ENCODE measurements around the gene ERG. TPM values are rescaled to one million over a fixed set of nuclear protein-coding genes. Genes with fewer than 3 reads are reported as not detected.

Gene ERG
- polyA plus RNA-seq, 1 donor from 2014 or later = not detected

DNA sequence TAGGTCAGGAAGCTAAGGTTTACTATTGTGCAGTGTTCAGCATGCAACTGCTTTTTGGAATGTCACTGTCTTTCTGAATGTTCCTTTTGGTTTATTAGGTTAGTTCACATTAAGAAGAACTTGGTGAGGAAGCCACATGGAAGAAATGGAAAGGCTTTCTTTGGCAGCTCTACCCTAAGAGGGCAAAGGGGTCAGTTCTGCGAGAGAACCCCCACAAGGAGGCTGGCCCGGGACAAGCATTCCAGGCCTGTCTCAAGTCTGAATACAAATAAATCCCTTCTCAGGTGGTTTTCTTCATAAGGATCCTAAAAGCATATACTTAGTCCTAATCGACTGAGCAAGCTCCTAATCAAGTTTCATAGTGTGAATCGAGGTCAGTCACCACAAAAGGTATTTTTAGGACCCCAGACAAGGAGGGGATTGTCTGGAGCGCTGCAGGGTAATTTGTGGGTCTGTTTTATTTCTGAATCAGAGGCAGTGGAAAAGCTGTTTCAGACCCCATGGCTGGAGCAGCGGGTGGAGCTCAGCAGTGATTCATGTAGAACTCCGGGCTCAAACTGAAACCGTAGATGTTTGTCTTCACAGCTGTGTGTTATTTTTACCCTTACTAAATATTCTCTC, 63.3 kb downstream of the ERG start:
- Histone ChIP-seq H3K79me2 (replicated peaks; ENCODE audit: insufficient read depth, low read length) (no peaks in the 10 kb centered on the region), H4K20me1 (ENCODE audit: insufficient read depth) (no peaks in the 10 kb centered on the region), H3K9ac (ENCODE audit: low read length) (no peak overlapping the region), H3K4me2 (ENCODE audit: low read length) (no peak overlapping the region), H3K4me3 (ENCODE audit: low read length) (no peak overlapping the region), H3K9me2 (ENCODE audit: insufficient read depth, low read length) (no peaks in the 10 kb centered on the region), H3K36me3 (ENCODE audit: insufficient read depth, low read length) (no peaks in the 10 kb centered on the region), H3K9me3 (ENCODE audit: low read length) (no peaks in the 10 kb centered on the region), H3K27ac (ENCODE audit: low read length) (no peak overlapping the region), H2AFZ (ENCODE audit: low read depth, low read length) (no peak overlapping the region), H3F3A (ENCODE audit: insufficient read depth, low read length, poor library complexity, severe bottlenecking) (no peaks in the 10 kb centered on the region), H3K27me3 (ENCODE audit: insufficient read depth, low read depth, low read length) (no peaks in the 10 kb centered on the region)
- TF ChIP-seq SMC3 (conservative IDR thresholded peaks at IDR 0.05; ENCODE audit: poor library complexity) (no peak), MXI1 (conservative IDR thresholded peaks at IDR 0.05; ENCODE audit: poor library complexity, severe bottlenecking) (no peak), RAD21 (conservative IDR thresholded peaks at IDR 0.05) (no peak), EZH2 (IDR thresholded peaks at IDR 0.05; ENCODE audit: borderline replicate concordance, insufficient read depth, low read length, poor library complexity, severe bottlenecking) (no peak), POLR2AphosphoS5 (IDR thresholded peaks at IDR 0.05) (no peak), TAF1 (IDR thresholded peaks at IDR 0.05; ENCODE audit: low read depth) (no peak), REST (IDR thresholded peaks at IDR 0.05; ENCODE audit: borderline replicate concordance) (no peak), EP300 (conservative IDR thresholded peaks at IDR 0.05; ENCODE audit: poor library complexity, severe bottlenecking) (no peak)
- TF ChIP-seq, protein P1, sequence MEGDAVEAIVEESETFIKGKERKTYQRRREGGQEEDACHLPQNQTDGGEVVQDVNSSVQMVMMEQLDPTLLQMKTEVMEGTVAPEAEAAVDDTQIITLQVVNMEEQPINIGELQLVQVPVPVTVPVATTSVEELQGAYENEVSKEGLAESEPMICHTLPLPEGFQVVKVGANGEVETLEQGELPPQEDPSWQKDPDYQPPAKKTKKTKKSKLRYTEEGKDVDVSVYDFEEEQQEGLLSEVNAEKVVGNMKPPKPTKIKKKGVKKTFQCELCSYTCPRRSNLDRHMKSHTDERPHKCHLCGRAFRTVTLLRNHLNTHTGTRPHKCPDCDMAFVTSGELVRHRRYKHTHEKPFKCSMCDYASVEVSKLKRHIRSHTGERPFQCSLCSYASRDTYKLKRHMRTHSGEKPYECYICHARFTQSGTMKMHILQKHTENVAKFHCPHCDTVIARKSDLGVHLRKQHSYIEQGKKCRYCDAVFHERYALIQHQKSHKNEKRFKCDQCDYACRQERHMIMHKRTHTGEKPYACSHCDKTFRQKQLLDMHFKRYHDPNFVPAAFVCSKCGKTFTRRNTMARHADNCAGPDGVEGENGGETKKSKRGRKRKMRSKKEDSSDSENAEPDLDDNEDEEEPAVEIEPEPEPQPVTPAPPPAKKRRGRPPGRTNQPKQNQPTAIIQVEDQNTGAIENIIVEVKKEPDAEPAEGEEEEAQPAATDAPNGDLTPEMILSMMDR (IDR thresholded peaks at IDR 0.05; ENCODE audit: poor library complexity, severe bottlenecking) = no peak

DNA sequence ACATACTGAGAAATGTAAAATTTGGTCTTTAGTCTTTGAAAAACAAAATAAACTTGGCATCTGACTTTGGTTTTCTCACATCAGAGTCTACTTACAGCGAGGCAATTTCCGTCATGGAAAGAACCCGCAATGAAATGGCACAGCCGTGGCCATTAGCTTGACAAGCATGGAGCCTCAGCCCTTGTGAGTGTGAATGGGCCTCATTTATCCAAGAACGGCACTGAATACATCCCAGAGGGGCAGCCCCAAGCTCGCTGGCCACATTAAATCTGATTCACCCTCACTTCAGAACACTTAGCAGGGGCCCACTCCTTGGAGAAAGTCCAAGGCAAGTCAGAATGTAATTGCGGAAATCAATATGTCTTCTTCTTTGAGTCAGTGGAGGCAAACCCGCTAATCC, 64.8 kb downstream of the ERG start:
- Histone ChIP-seq H3K4me3 (ENCODE audit: low read length) (no peak overlapping the region), H3K79me2 (replicated peaks; ENCODE audit: insufficient read depth, low read length) (no peaks in the 10 kb centered on the region), H3K36me3 (ENCODE audit: insufficient read depth, low read length) (no peaks in the 10 kb centered on the region), H3K9ac (ENCODE audit: low read length) (no peak overlapping the region), H3K4me2 (ENCODE audit: low read length) (no peak overlapping the region), H3K9me3 (ENCODE audit: low read length) (no peaks in the 10 kb centered on the region), H3K27ac (ENCODE audit: low read length) (no peak overlapping the region), H3K9me2 (ENCODE audit: insufficient read depth, low read length) (no peaks in the 10 kb centered on the region), H4K20me1 (ENCODE audit: insufficient read depth) (no peaks in the 10 kb centered on the region), H2AFZ (ENCODE audit: low read depth, low read length) (no peak overlapping the region), H3F3A (ENCODE audit: insufficient read depth, low read length, poor library complexity, severe bottlenecking) (no peaks in the 10 kb centered on the region), H3K27me3 (ENCODE audit: insufficient read depth, low read depth, low read length) (no peaks in the 10 kb centered on the region)
- TF ChIP-seq SMC3 (conservative IDR thresholded peaks at IDR 0.05; ENCODE audit: poor library complexity) = no peak
- no peak for TF ChIP-seq RAD21 (conservative IDR thresholded peaks at IDR 0.05)
- no peak for TF ChIP-seq EZH2 (IDR thresholded peaks at IDR 0.05; ENCODE audit: borderline replicate concordance, insufficient read depth, low read length, poor library complexity, severe bottlenecking)
- no peak for TF ChIP-seq EP300 (conservative IDR thresholded peaks at IDR 0.05; ENCODE audit: poor library complexity, severe bottlenecking)
- no peak for TF ChIP-seq MXI1 (conservative IDR thresholded peaks at IDR 0.05; ENCODE audit: poor library complexity, severe bottlenecking)
- TF ChIP-seq, protein P1 (IDR thresholded peaks at IDR 0.05; ENCODE audit: poor library complexity, severe bottlenecking) = no peak
- TF ChIP-seq POLR2AphosphoS5 (IDR thresholded peaks at IDR 0.05) = no peak
